Vagina (tissue), 2 donors: ENCODE data around the gene HDHD3. TPM values are rescaled to one million over a fixed set of nuclear protein-coding genes. Genes with fewer than 3 reads are reported as not detected.

ENCODE experiments used
- DNase-seq, 2 donors: peaks; one replicate each; pipeline ENCODE4 v3.0.0-alpha.2; 2017; ENCODE audit errors: extremely low spot score in 2 of 2
- H3K27ac ChIP-seq: fragments of 200-600 bp; sonication (generic); one replicate; pipeline ENCODE4 v1.5.1; 2019
- H3K27me3 ChIP-seq: fragments of 200-600 bp; sonication (generic); one replicate; pipeline ENCODE4 v1.5.1; 2019
- H3K36me3 ChIP-seq, 2 donors: fragments of 200-600 bp; sonication (generic); one replicate each; pipeline ENCODE4 v1.5.1; 2017 to 2019
- H3K4me1 ChIP-seq: fragments of 200-600 bp; sonication (generic); one replicate; pipeline ENCODE4 v1.5.1; 2019
- H3K4me3 ChIP-seq, 2 donors: fragments of 200-600 bp; sonication (generic); 1 replicate in 1 of 2; 2 replicates in 1 of 2; pipeline ENCODE4 v1.5.1; 2016 to 2019
- H3K9me3 ChIP-seq: fragments of 200-600 bp; sonication (generic); one replicate; pipeline ENCODE4 v1.5.1; 2019
- POLR2A ChIP-seq, 2 donors: fragments of 450-650 bp; IDR thresholded peaks; one replicate each; pipeline ENCODE4 v1.6.1; 2017; ENCODE audit warnings: antibody characterized with exemption in 2 of 2, mild to moderate bottlenecking in 2 of 2, moderate library complexity in 2 of 2
- POLR2AphosphoS5 ChIP-seq, 2 donors: sonication (generic); formaldehyde crosslinking; IDR thresholded peaks; one replicate each; pipeline ENCODE4 v1.9.0; 2017; ENCODE audit warnings: antibody characterized with exemption in 2 of 2, mild to moderate bottlenecking in 2 of 2, low read depth in 1 of 2; ENCODE audit not compliant: insufficient read depth in 1 of 2
- intact Hi-C: fragments of 100-400 bp; cut with DNase I; formaldehyde crosslinking; loops from one replicate; pipeline ENCODE4 v1.15.1; 2023
- total RNA-seq: library from RNA; depleted of rRNA; stranded (reverse); fragments of >200 nt; gene quantifications from one replicate; pipeline ENCODE4 v1.2.3, GENCODE V29; 2016
- TF ChIP-seq, protein P1 (sequence below), 3 experiments: fragments of 450-650 bp in 2 of 3; fragments of 200-600 bp in 1 of 3; sonication (generic) in 1 of 3; IDR thresholded peaks; one replicate each; pipeline ENCODE4 v1.5.1; 2017 to 2019; ENCODE audit warnings: antibody characterized with exemption in 3 of 3, mild to moderate bottlenecking in 2 of 3, moderate library complexity in 2 of 3

Gene HDHD3
- total RNA-seq, 1 donor from 2014 or later = 31.7 TPM

DNA sequence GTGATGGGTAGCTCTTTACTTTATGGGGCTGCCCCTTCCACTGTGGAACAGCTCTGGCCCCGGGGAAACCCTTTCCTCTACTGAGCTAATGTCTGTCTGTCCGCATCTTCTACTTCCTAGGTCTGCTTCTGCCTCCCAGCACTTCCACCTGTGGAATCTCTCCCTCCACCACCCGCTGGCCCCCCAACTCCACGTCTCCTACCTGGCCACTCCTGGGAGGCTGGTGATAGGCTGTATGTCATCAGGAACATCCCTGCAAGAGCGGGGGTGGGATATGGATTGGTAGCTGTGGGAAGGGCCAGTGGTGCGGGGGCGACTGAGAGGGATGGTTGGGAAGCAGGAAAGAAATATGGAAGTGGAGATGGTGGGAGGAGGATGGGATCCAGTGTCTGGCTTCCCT, 15.1 kb upstream of the HDHD3 start:
- H3K4me1 ChIP-seq = no peaks in the 10 kb centered on the region
- no peak overlapping the region for H3K27ac ChIP-seq
- H3K4me3 ChIP-seq = no peak overlapping the region
- H3K27me3 ChIP-seq = no peaks in the 10 kb centered on the region
- intact Hi-C loops = no loop called here
- no peaks in the 10 kb centered on the region for H3K9me3 ChIP-seq
- no peak for TF ChIP-seq POLR2A (IDR thresholded peaks at IDR 0.05)
- TF ChIP-seq, protein P1, sequence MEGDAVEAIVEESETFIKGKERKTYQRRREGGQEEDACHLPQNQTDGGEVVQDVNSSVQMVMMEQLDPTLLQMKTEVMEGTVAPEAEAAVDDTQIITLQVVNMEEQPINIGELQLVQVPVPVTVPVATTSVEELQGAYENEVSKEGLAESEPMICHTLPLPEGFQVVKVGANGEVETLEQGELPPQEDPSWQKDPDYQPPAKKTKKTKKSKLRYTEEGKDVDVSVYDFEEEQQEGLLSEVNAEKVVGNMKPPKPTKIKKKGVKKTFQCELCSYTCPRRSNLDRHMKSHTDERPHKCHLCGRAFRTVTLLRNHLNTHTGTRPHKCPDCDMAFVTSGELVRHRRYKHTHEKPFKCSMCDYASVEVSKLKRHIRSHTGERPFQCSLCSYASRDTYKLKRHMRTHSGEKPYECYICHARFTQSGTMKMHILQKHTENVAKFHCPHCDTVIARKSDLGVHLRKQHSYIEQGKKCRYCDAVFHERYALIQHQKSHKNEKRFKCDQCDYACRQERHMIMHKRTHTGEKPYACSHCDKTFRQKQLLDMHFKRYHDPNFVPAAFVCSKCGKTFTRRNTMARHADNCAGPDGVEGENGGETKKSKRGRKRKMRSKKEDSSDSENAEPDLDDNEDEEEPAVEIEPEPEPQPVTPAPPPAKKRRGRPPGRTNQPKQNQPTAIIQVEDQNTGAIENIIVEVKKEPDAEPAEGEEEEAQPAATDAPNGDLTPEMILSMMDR (IDR thresholded peaks at IDR 0.05) = no peak
- no peak for TF ChIP-seq POLR2AphosphoS5 (IDR thresholded peaks at IDR 0.05; ENCODE audit: insufficient read depth in 1 of 2, low read depth in 1 of 2)
- DNase-seq = no peak
- H3K36me3 ChIP-seq = peaks cover 0 to 41% of the 10 kb centered on the region in 2 donors

DNA sequence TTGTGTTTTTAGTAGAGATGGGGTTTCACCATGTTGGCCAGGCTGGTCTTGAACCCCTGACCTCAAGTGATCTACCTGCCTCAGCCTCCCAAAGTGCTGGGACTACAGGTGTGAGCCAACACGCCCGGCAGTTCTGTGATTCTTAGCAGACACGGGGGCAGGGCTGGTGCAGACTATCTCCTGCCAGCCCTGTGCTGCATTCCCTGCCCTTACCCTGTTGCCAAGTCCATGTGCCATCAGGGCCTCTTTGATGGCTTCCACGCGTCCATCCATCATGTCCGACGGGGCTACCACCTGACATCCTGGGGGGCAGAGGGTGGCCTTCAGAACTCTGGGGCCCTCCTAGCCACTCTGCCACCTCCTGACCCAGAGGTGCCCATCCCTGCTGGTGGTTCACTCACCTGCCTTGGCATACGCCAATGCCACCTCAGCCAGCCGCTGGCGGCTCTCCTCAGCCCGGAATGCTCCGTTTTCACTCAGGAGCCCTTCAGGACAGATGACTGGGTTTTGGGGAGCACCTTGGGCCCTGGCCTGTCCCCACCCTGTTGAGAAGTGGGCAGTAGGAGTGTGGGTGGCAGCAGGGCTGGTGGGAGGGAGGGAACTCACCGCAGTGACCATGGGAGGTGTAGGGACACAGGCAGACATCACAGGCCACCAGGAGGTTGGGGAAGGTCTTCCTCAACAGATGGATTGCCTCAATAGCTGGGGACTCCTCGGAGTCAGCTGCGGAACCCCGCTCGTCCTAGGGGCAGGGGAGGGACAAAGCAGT, 13.6 kb upstream of the HDHD3 start:
- Histone ChIP-seq H3K4me1 (no peaks in the 10 kb centered on the region), H3K4me3 (no peak overlapping the region), H3K9me3 (no peaks in the 10 kb centered on the region), H3K27ac (no peak overlapping the region), H3K36me3 (peaks cover 0 to 41% of the 10 kb centered on the region in 2 donors), H3K27me3 (no peaks in the 10 kb centered on the region)
- intact Hi-C loops = no loop called here
- no peak for DNase-seq
- TF ChIP-seq POLR2AphosphoS5 (IDR thresholded peaks at IDR 0.05; ENCODE audit: insufficient read depth in 1 of 2, low read depth in 1 of 2) (no peak), POLR2A (IDR thresholded peaks at IDR 0.05) (no peak)
- TF ChIP-seq, protein P1 (IDR thresholded peaks at IDR 0.05) = no peak

DNA sequence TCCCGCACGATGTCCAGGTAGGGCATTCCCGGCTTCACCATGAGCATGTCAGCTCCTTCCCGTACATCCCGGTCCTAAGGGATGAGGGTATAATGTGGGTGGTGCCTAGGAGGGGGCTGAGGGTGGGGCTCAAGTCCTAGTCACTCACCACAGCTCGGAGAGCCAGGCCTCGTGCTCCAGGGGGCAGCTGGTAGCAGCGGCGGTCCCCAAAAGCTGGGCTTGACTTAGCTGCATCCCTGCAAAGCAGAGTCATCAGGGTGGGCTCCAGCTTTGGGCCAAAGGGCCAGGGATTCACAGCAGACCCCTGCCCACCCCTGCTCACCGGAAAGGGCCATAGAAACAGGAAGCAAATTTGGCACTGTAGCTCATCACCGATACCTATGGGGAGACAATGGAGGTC, 12.7 kb upstream of the HDHD3 start:
- Histone ChIP-seq H3K9me3 (no peaks in the 10 kb centered on the region), H3K27me3 (no peaks in the 10 kb centered on the region), H3K4me1 (no peaks in the 10 kb centered on the region), H3K27ac (no peak overlapping the region), H3K4me3 (no peak overlapping the region), H3K36me3 (peaks cover 0 to 41% of the 10 kb centered on the region in 2 donors)
- no peak for DNase-seq
- TF ChIP-seq POLR2AphosphoS5 (IDR thresholded peaks at IDR 0.05; ENCODE audit: insufficient read depth in 1 of 2, low read depth in 1 of 2) (no peak), POLR2A (IDR thresholded peaks at IDR 0.05) (no peak)
- TF ChIP-seq, protein P1 (IDR thresholded peaks at IDR 0.05) = no peak
- intact Hi-C loops = no loop called here

DNA sequence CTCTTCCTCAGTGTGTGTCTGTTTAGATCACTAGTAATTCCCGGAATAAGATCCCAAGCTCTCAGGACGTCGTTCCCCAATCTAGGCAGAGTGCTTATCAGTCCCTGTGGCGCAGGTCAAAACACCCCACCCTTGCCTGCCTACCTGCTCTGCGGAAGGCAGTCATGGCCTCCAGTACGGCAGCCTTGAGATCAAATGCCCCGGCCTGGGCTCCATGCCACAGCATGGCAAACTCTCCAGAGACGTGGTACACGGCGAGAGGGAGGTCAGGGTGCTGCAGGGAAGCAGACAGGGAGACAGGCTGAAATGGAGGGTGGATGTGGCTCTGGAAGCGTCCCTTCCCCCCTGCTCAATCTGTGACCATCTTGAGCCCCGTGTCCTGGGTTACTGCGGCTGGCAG, 12.0 kb upstream of the HDHD3 start:
- no peak for DNase-seq
- TF ChIP-seq, protein P1 (IDR thresholded peaks at IDR 0.05) = no peak
- TF ChIP-seq POLR2AphosphoS5 (IDR thresholded peaks at IDR 0.05; ENCODE audit: insufficient read depth in 1 of 2, low read depth in 1 of 2) (no peak), POLR2A (IDR thresholded peaks at IDR 0.05) (no peak)
- Histone ChIP-seq H3K27ac (no peak overlapping the region), H3K4me3 (no peak overlapping the region), H3K4me1 (no peaks in the 10 kb centered on the region), H3K36me3 (peaks cover 0 to 41% of the 10 kb centered on the region in 2 donors), H3K9me3 (no peaks in the 10 kb centered on the region), H3K27me3 (no peaks in the 10 kb centered on the region)
- intact Hi-C loops = no loop called here

DNA sequence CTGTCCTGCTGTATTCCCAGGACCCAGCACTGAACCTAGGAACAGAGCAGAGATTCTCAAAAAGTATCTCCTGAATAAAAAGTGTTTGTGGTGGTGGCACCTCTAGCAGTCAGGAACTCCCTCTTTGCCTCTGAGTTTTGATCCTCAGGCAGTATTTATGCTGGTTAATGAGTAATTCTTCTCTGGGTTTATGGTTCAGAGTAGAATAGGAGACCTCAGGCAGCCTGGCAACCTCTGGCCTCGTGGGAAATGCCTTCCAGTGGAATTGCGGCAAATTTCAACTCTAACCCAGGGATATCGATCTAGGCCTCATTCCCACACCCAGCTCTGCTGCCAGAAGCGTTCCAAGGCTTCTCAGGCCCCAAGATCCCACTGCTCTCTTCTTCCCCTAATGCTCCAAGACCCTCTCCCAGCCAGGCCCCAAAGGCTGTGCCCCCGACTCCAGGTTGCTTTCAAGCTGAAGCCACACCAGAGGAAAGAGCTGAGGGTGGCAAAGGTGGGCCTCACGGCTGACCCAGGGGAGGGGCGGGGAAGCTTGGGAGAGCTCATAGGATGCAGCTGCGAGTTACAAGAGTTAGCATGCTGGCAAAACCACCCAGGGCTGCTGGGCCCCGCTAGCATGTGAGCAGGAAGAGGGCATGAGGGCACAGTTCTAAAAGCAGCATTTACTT, 10.9 kb upstream of the HDHD3 start:
- TF ChIP-seq, protein P1 (IDR thresholded peaks at IDR 0.05) = no peak
- TF ChIP-seq POLR2AphosphoS5 (IDR thresholded peaks at IDR 0.05; ENCODE audit: insufficient read depth in 1 of 2, low read depth in 1 of 2) (no peak), POLR2A (IDR thresholded peaks at IDR 0.05) (no peak)
- Histone ChIP-seq H3K36me3 (peaks cover 0 to 41% of the 10 kb centered on the region in 2 donors), H3K27me3 (no peaks in the 10 kb centered on the region), H3K4me1 (no peaks in the 10 kb centered on the region), H3K27ac (no peak overlapping the region), H3K9me3 (no peaks in the 10 kb centered on the region), H3K4me3 (no peak overlapping the region)
- DNase-seq = no peak
- intact Hi-C loops = no loop called here
